RWPE2 (cell line): ENCODE measurements around the gene DUSP16.

Source experiments
- ATAC-seq: fragments of 200-7000 bp; cut with Tn5 transposase; 3 replicates; pipeline ENCODE4 v1.9.1; 2021; ENCODE audit warnings: low read depth
- DNase-seq: peaks from one replicate; pipeline ENCODE4 v3.0.0-alpha.2; 2020; ENCODE audit warnings: low spot score
- H3K27ac ChIP-seq: fragments of 450-650 bp; 2 replicates; pipeline ENCODE4 v1.5.1; 2017; ENCODE audit warnings: mild to moderate bottlenecking; ENCODE audit not compliant: poor library complexity, severe bottlenecking
- H3K27me3 ChIP-seq: fragments of 250-450 bp; sonication (Bioruptor Pico); 2 replicates; pipeline ENCODE4 v1.5.1; 2021; ENCODE audit warnings: mild to moderate bottlenecking, moderate library complexity; ENCODE audit not compliant: insufficient read depth, poor library complexity, severe bottlenecking
- H3K36me3 ChIP-seq: fragments of 250-450 bp; sonication (Bioruptor Pico); 2 replicates; pipeline ENCODE4 v1.5.1; 2020; ENCODE audit warnings: low read depth, mild to moderate bottlenecking, moderate library complexity
- H3K4me1 ChIP-seq: fragments of 250-450 bp; sonication (Bioruptor Pico); 2 replicates; pipeline ENCODE4 v1.5.1; 2021; ENCODE audit warnings: mild to moderate bottlenecking, moderate library complexity; ENCODE audit not compliant: insufficient read depth, poor library complexity, severe bottlenecking
- H3K4me3 ChIP-seq: fragments of 250-450 bp; sonication (Bioruptor Pico); 2 replicates; pipeline ENCODE4 v1.5.1; 2021; ENCODE audit warnings: mild to moderate bottlenecking, moderate library complexity; ENCODE audit not compliant: severe bottlenecking
- H3K9me3 ChIP-seq: fragments of 250-450 bp; sonication (Bioruptor Pico); 2 replicates; pipeline ENCODE4 v1.5.1; 2021; ENCODE audit warnings: mild to moderate bottlenecking, moderate library complexity; ENCODE audit not compliant: severe bottlenecking
- TF ChIP-seq, protein P1 (sequence below): fragments of 450-650 bp; IDR thresholded peaks from one replicate; pipeline ENCODE4 v1.5.1; 2017; ENCODE audit warnings: mild to moderate bottlenecking, moderate library complexity; ENCODE audit not compliant: poor library complexity, severe bottlenecking

DUSP16 gene

DNA sequence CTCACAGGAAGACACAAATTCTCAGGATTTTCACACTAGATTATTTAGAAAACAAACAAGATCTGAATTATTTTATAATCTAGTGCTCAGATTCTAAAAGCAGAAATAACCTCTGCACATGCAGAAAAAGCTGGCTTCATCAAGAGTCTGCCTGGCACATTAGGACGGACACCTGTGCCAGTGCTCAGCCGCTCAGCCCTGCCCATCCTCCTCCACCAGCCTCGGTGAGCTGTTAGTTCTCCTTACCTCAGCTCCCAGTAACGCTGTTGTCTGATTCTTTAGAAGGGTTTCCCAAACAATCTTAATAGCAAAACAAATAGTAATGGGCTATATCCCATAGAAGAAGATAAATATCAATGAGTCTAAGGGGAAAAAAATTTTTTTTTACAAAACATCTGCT, 27.7 kb downstream of the DUSP16 start:
- H3K27me3 ChIP-seq = no peaks in the 10 kb centered on the region
- H3K9me3 ChIP-seq = no peaks in the 10 kb centered on the region
- H3K4me3 ChIP-seq = no peak overlapping the region
- no peak overlapping the region for H3K27ac ChIP-seq
- H3K36me3 ChIP-seq = no peaks in the 10 kb centered on the region
- ATAC-seq = no peak
- TF ChIP-seq, protein P1, sequence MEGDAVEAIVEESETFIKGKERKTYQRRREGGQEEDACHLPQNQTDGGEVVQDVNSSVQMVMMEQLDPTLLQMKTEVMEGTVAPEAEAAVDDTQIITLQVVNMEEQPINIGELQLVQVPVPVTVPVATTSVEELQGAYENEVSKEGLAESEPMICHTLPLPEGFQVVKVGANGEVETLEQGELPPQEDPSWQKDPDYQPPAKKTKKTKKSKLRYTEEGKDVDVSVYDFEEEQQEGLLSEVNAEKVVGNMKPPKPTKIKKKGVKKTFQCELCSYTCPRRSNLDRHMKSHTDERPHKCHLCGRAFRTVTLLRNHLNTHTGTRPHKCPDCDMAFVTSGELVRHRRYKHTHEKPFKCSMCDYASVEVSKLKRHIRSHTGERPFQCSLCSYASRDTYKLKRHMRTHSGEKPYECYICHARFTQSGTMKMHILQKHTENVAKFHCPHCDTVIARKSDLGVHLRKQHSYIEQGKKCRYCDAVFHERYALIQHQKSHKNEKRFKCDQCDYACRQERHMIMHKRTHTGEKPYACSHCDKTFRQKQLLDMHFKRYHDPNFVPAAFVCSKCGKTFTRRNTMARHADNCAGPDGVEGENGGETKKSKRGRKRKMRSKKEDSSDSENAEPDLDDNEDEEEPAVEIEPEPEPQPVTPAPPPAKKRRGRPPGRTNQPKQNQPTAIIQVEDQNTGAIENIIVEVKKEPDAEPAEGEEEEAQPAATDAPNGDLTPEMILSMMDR = no peak
- DNase-seq = no peak
- peaks cover 8% of the 10 kb centered on the region for H3K4me1 ChIP-seq

DNA sequence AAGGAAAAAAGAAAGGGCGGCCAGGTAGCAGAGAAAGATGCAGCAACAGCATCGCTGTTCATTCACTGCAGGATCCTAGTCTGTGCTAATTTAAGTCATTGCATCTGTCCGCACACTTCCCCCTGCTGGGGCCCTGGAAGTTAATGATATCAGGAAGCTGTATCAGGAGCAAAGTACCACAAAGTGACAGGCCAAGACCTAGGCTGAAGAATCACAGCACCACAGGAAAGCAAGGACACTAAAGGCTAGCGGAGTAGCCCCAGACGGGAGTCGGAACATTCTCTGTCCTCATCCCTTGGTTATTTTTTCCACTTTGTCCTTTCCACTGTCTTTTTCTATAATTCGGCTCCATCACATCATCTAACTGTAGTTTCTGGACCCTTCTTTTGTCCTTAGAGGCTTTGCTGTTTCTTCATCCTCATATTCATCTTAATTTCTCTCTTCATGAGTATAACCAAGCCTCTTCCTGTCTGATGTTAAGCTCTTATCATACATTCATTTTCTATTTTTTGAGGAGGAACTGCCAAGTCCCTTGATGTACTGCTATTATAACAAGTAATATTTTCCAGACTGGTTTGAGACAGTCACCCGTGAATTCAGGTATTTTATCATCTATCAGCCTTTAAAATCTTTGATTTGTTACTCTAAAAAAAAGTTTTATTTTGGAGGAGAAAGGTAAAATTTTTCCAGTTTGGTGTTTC, 28.3 kb downstream of the DUSP16 start:
- no peaks in the 10 kb centered on the region for H3K27me3 ChIP-seq
- no peak overlapping the region for H3K27ac ChIP-seq
- H3K4me1 ChIP-seq = peaks cover 8% of the 10 kb centered on the region
- DNase-seq (no peak), ATAC-seq (no peak)
- TF ChIP-seq, protein P1 = no peak
- H3K4me3 ChIP-seq = no peak overlapping the region
- no peaks in the 10 kb centered on the region for H3K36me3 ChIP-seq
- H3K9me3 ChIP-seq = no peaks in the 10 kb centered on the region

DNA sequence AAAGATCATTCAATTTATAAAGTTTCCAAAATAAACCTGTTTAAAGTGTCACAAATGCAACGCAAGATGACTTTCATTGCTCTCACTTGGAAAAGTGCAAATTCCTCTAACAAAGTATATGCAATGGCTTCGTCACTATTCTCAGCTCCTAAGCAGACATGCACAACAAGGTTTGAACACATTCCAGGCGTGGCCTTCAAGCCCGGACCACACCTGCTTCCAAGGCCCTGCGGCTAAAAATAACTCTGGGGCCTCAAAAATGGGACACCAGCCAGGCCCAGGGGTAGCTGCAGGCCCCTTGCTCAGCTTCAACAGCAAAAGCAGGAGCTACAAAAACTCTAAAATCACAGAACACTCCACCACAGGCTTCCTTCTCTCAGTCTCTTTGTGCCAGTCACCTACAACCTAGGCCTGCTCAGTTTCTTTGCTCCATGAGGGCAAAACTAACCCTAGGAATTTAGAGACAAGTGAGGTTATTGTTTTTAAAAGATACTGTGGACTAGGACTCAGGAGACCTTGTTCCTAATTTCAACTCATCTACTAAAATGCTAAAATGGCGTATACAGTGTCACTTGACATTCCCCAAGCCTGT, 29.3 kb downstream of the DUSP16 start:
- H3K4me3 ChIP-seq = no peak overlapping the region
- DNase-seq = no peak
- no peaks in the 10 kb centered on the region for H3K27me3 ChIP-seq
- H3K4me1 ChIP-seq = peaks cover 8% of the 10 kb centered on the region
- H3K36me3 ChIP-seq = no peaks in the 10 kb centered on the region
- no peak overlapping the region for H3K27ac ChIP-seq
- peak; percentile 64 for ATAC-seq
- H3K9me3 ChIP-seq = no peaks in the 10 kb centered on the region
- TF ChIP-seq, protein P1 = no peak

DNA sequence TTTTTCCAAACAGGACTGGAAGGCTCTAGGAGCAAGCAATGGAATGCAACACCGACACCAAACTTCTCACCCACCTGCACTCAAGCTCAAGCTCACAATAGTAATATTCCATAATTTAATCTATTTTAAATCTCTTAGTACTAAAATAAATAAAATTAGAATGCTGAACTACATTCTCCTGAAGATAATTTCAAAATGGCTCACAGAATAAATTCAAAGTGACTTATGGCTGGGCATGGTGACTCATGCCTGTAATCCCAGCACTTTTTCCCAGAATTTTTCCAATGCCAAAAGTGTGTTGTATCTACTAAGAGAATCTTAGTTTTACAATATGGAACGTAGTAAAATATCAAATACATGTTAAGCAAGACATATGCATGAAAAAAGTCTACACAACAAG, 31.5 kb downstream of the DUSP16 start:
- H3K36me3 ChIP-seq = no peaks in the 10 kb centered on the region
- no peak for ATAC-seq

More for the DNA sequence above, 31.5 kb downstream of the DUSP16 start:
- Histone ChIP-seq H3K27ac (no peak overlapping the region), H3K27me3 (no peaks in the 10 kb centered on the region), H3K4me1 (peaks cover 8% of the 10 kb centered on the region), H3K4me3 (no peak overlapping the region), H3K9me3 (no peaks in the 10 kb centered on the region)
- no peak for DNase-seq
- TF ChIP-seq, protein P1 = no peak
